Measurements from ENCODE around the gene AVL9. TPM values are rescaled to one million over a fixed set of nuclear protein-coding genes. Genes with fewer than 3 reads are reported as not detected.

AVL9 gene
- total and polyA plus RNA-seq, 9 of the 15 experiments (the other 6 are each of a cell fraction or from before 2014, with no cell fraction given), result 6.4 to 66.2 (median 30.1) TPM

DNA sequence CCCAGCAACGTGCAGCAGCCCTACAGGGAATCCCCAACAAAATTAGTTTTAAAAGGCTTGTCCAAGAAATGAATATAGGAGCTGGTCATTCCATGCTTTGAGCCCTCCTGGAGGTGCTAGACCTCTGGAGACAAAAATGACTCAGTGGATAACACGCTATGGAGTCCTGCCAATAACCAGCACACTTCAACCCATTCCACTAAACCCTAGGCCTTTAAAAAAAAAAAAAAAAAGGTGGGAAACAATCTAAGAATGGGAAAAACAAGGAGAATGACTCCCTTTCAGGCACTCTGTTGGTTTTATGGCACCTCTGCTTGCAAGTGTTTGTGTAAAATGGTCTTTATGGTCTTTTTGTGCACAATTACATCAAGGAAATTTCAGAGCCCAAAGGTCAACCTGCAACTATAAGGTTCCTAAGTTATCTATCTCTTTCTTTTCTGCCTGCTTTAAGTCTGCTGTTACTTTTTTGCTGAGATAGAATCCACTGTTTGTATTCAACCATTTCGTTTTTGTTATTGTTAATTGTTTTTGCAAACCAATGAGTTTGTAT, 21.3 kb downstream of the AVL9 start (continued):
- TF ChIP-seq CEBPG (CRISPR knock-in tag; IDR thresholded peaks at IDR 0.05) (no peak), CEBPG (tag; conservative IDR thresholded peaks at IDR 0.05 in 1 of 2, IDR thresholded peaks at IDR 0.05 in 1 of 2) (no peak), CREBBP (IDR thresholded peaks at IDR 0.05; ENCODE audit: low read depth, low read length) (no peak)
- TF ChIP-seq, protein P1, sequence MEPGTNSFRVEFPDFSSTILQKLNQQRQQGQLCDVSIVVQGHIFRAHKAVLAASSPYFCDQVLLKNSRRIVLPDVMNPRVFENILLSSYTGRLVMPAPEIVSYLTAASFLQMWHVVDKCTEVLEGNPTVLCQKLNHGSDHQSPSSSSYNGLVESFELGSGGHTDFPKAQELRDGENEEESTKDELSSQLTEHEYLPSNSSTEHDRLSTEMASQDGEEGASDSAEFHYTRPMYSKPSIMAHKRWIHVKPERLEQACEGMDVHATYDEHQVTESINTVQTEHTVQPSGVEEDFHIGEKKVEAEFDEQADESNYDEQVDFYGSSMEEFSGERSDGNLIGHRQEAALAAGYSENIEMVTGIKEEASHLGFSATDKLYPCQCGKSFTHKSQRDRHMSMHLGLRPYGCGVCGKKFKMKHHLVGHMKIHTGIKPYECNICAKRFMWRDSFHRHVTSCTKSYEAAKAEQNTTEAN (CRISPR knock-in tag; IDR thresholded peaks at IDR 0.05), result no peak

DNA sequence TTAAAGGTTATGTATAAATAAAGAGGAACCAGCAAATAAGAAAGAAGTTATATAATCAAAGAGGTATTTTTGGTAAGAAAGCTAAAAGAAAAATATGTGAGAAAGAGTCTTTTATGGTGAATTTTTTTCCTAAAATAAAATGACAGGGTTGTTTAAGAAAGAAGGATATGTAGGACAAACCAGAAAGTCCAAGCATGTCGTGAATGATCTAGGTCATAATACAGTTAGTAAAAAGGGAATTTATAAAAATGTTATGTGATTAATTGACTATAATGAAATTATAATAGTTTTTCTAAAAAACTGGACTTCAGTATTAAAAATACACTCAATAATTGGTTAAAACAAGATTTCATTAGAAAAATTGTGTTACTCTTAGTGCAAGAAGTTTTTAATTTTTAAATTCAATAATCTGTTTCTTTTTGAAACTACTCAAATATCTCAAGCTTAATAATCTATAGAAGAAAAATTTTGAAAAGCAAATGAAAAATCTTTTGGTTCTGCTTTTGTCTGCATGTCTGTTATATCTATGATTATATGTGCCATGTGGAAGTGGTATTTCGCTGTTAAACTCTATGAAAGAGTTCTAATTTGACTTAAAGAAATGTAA, 23.3 kb downstream of the AVL9 start:
- intact Hi-C loops (cut with micrococcal nuclease) (no loop called here), in situ Hi-C loops (cut with MboI) (no loop called here)
- no peak for DNase-seq (ENCODE audit: extremely low read depth in 1 of 4, low spot score in 3 of 4)
- BruUV-seq (replicated peaks), result no TSS peak
- H3K4me2 ChIP-seq (ENCODE audit: insufficient read depth, low read length), result no peak overlapping the region
- no peak for ATAC-seq
- no peaks in the 10 kb centered on the region for H4K20me1 ChIP-seq (replicated peaks; ENCODE audit: control insufficient read depth, insufficient read depth, low read length)
- peaks cover 62% of the 10 kb centered on the region for H3K79me2 ChIP-seq (ENCODE audit: control insufficient read depth, insufficient read depth, low read length)
- H3K4me3 ChIP-seq, result no peak overlapping the region
- H3K9ac ChIP-seq (ENCODE audit: insufficient read depth in 1 of 2, low read depth in 2 of 2, low read length in 2 of 2), result no peak overlapping the region
- H2AFZ ChIP-seq (ENCODE audit: low read depth, low read length), result no peak overlapping the region
- H3K27ac ChIP-seq (ENCODE audit: extremely low read depth, low read depth, low read length), result no peak overlapping the region
- ChIA-PET CTCF (ENCODE audit: low intra/inter-chr PET ratio) (no interaction called here), POLR2A (interaction anchor here (0.8 kb wide), 1 partner anchor 13 kb away, joined by 3 read pairs; no protein-coding TSS in a partner anchor)
- TF ChIP-seq ZFP36 (IDR thresholded peaks at IDR 0.05; ENCODE audit: low read depth, low read length, partially characterized antibody), result peak; percentile 77
- no peak for TF ChIP-seq ZNF224 (CRISPR knock-in tag; IDR thresholded peaks at IDR 0.05)
- TF ChIP-seq CBX3 (IDR thresholded peaks at IDR 0.05; ENCODE audit: borderline replicate concordance in 1 of 2, low read length in 2 of 2), result peak in 1 of 2 experiments; percentile 57; a peak in 1 of 3 replicates
- no peak for TF ChIP-seq PHF21A (IDR thresholded peaks at IDR 0.05; ENCODE audit: borderline replicate concordance, low read depth)
- TF ChIP-seq CC2D1A (IDR thresholded peaks at IDR 0.05), result no peak
- no peak for TF ChIP-seq ZC3H11A (IDR thresholded peaks at IDR 0.05; ENCODE audit: low read depth, low read length)
- TF ChIP-seq CCNT2 (IDR thresholded peaks at IDR 0.05; ENCODE audit: borderline replicate concordance, extremely low read depth, insufficient read length, low read depth, low read length), result no peak
- TF ChIP-seq, protein P2, sequence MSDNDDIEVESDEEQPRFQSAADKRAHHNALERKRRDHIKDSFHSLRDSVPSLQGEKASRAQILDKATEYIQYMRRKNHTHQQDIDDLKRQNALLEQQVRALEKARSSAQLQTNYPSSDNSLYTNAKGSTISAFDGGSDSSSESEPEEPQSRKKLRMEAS (CRISPR knock-in tag; IDR thresholded peaks at IDR 0.05), result no peak
- TF ChIP-seq EP300 (IDR thresholded peaks at IDR 0.05; ENCODE audit: low read length), result no peak
- 0 out of 2 replicates have a peak, but pooled peaks have one; percentile 11 for TF ChIP-seq POLR2H (tag; IDR thresholded peaks at IDR 0.05; ENCODE audit: low read depth)
- WGBS (ENCODE audit: insufficient coverage, low coverage, missing lambda C conversion rate), result 98% methylated on average over 2 of the region's 2 CpGs
- peaks cover 0 to 5% of the 10 kb centered on the region in 2 experiments; a peak in 2 of 5 replicates for H3K4me1 ChIP-seq (replicated peaks in 1 of 2; ENCODE audit: control insufficient read depth in 2 of 2, insufficient read depth in 2 of 2, low read length in 2 of 2)
- H3K9me3 ChIP-seq (replicated peaks; ENCODE audit: control insufficient read depth, insufficient read depth, low read depth, low read length), result peaks cover 15% of the 10 kb centered on the region
- peaks cover 9% of the 10 kb centered on the region; the same call in 1 of the 3 replicates for H3K36me3 ChIP-seq (ENCODE audit: control insufficient read depth, insufficient read depth, low read length)
- H3K27me3 ChIP-seq (ENCODE audit: control insufficient read depth in 2 of 2, insufficient read depth in 2 of 2, low read length in 2 of 2), result no peaks in the 10 kb centered on the region
- H3K9me1 ChIP-seq (ENCODE audit: control insufficient read depth, insufficient read depth, low read length), result no peaks in the 10 kb centered on the region
- no peak for FAIRE-seq

Data from K562 (cell line).